Glutamatergic neuron (in vitro differentiated cells): ENCODE measurements around the gene CCDC3. TPM values are rescaled to one million over a fixed set of nuclear protein-coding genes. Genes with fewer than 3 reads are reported as not detected.
"Not testable (repeated sequence)": the region's sequence is repeated elsewhere in the genome, so short reads cannot be mapped to it uniquely, and the experiment has no call there.

Experiments
- DNase-seq: peaks from one replicate; pipeline ENCODE4 v3.0.0; 2022
- H3K27ac Mint-ChIP-seq: one replicate; pipeline ENCODE4 v1.8.0; 2020; ENCODE audit warnings: mild to moderate bottlenecking, mixed read lengths, inconsistent platforms; ENCODE audit not compliant: unreplicated experiment
- H3K27me3 Mint-ChIP-seq: one replicate; pipeline ENCODE4 v1.8.0; 2020; ENCODE audit warnings: mild to moderate bottlenecking, moderate library complexity, mixed read lengths, inconsistent platforms; ENCODE audit not compliant: unreplicated experiment
- H3K36me3 Mint-ChIP-seq: one replicate; pipeline ENCODE4 v1.8.0; 2020; ENCODE audit warnings: mild to moderate bottlenecking, mixed read lengths, inconsistent platforms; ENCODE audit not compliant: unreplicated experiment
- H3K4me1 Mint-ChIP-seq: one replicate; pipeline ENCODE4 v1.8.0; 2020; ENCODE audit warnings: mild to moderate bottlenecking, low read depth, mixed read lengths, inconsistent platforms; ENCODE audit not compliant: unreplicated experiment
- H3K4me3 Mint-ChIP-seq: one replicate; pipeline ENCODE4 v1.8.0; 2020; ENCODE audit warnings: mild to moderate bottlenecking, mixed read lengths, inconsistent platforms; ENCODE audit not compliant: unreplicated experiment
- H3K9me3 Mint-ChIP-seq: one replicate; pipeline ENCODE4 v1.8.0; 2020; ENCODE audit warnings: mild to moderate bottlenecking, moderate library complexity, mixed read lengths, inconsistent platforms; ENCODE audit not compliant: unreplicated experiment
- CTCF ChIP-seq: fragments of 200-600 bp; sonication (generic); IDR thresholded peaks from one replicate; pipeline ENCODE4 v1.5.0; 2021; ENCODE audit not compliant: partially characterized antibody, unreplicated experiment
- total RNA-seq: library from RNA; stranded (reverse); fragmentation: NEBNext Ultra II Directional; extraction: Animal tissue kit (Norgen Biotek cat#: 25700); gene quantifications from one replicate; pipeline ENCODE4 v1.2.1, GENCODE V29; 2021; ENCODE audit not compliant: unreplicated experiment

CCDC3 gene
- total RNA-seq, 1 donor from 2014 or later = 13.8 TPM

GRCh38 chr10:13037832-13038231, 36.3 kb upstream of the CCDC3 start:
- Mint-ChIP-seq H3K36me3 (peaks cover 5% of the 10 kb centered on the region), H3K9me3 (no peaks in the 10 kb centered on the region), H3K27ac (no peak overlapping the region), H3K4me1 (no peaks in the 10 kb centered on the region), H3K4me3 (no peak overlapping the region), H3K27me3 (no peaks in the 10 kb centered on the region)
- DNase-seq = no peak
- no peak for TF ChIP-seq CTCF

- Mint-ChIP-seq H3K4me1 (no peaks in the 10 kb centered on the region), H3K36me3 (peaks cover 5% of the 10 kb centered on the region), H3K27ac (no peak overlapping the region)
Measured at GRCh38 chr10:13036841-13037240, 35.3 kb upstream of the CCDC3 start.

DNA sequence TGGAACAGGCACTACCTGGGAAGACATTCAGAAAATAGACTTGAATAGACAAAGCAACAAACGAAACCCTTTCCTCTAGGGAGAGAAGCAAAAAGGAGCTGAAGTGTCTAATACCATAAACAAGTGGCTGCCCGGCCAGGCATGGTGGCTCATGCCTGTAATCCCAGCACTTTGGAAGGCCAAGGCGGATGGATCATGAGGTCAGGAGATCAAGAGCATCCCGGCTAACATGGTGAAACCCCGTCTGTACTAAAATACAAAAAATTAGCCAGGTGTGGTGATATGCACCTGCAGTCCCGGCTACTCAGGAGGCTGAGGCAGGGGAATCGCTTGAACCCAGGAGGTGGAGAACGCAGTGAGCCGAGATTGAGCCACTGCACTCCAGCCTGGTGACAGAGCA, 34.2 kb upstream of the CCDC3 start:
- not testable (repeated sequence) for H3K27ac Mint-ChIP-seq, H3K4me1 Mint-ChIP-seq, DNase-seq, H3K36me3 Mint-ChIP-seq, H3K27me3 Mint-ChIP-seq, H3K4me3 Mint-ChIP-seq, H3K9me3 Mint-ChIP-seq

More at GRCh38 chr10:13036841-13037240, 35.3 kb upstream of the CCDC3 start:
- no peak for TF ChIP-seq CTCF
- H3K9me3 Mint-ChIP-seq = no peaks in the 10 kb centered on the region
- no peak for DNase-seq
- no peak overlapping the region for H3K4me3 Mint-ChIP-seq
- H3K27me3 Mint-ChIP-seq = no peaks in the 10 kb centered on the region

DNA sequence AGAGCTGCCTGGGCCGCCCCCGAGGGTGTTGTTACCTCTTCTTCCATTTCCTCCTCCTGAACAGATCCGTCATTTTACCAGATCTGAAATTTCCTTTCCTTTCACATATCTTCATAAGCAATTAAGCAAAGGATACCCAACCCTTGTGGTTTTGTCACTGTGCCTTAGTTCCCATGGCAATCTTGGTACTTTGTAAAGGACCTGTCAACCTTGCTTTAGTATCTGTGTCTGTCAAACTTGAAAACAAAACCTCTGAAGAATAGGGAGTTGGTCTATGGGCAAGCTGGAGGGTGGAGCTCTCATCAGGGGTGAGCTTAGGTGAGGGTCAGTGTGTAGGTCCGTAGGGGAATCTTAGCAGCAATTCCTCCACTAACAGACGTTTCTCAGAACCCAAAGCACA, 25.4 kb upstream of the CCDC3 start:
- Mint-ChIP-seq H3K4me3 (no peak overlapping the region), H3K9me3 (peaks cover 2% of the 10 kb centered on the region), H3K36me3 (peaks cover 6% of the 10 kb centered on the region), H3K27ac (no peak overlapping the region), H3K27me3 (peaks cover 7% of the 10 kb centered on the region), H3K4me1 (no peaks in the 10 kb centered on the region)
- DNase-seq = no peak
- TF ChIP-seq CTCF = no peak

DNA sequence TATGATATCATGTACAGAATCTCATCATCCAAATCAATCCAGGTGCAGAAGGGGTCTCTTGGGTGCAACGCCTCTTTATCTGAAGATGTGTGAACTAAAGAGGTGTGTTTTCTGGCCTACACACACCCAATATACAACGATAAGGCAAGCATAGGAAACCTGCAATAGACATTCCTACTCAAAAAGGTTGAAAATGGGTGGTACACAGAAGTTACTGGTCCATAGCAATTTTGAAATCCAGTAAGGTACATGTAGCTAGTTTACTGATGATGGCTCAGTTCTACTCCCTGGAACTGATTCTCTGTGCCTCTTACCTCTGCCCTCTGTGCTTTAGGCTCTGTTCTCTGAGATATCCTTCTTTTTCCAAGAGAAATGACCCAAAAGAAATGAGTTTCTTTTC, 22.2 kb upstream of the CCDC3 start:
- no peak for TF ChIP-seq CTCF
- Mint-ChIP-seq H3K36me3 (peaks cover 6% of the 10 kb centered on the region), H3K4me1 (no peaks in the 10 kb centered on the region), H3K27ac (no peak overlapping the region), H3K27me3 (peaks cover 8% of the 10 kb centered on the region), H3K4me3 (no peak overlapping the region), H3K9me3 (peaks cover 2% of the 10 kb centered on the region)
- no peak for DNase-seq

GRCh38 chr10:13019280-13019679, 17.8 kb upstream of the CCDC3 start:
- H3K27ac Mint-ChIP-seq = no peak overlapping the region
- no peak overlapping the region for H3K4me3 Mint-ChIP-seq
- peaks cover 6% of the 10 kb centered on the region for H3K36me3 Mint-ChIP-seq
- DNase-seq = no peak
- H3K27me3 Mint-ChIP-seq = peaks cover 3% of the 10 kb centered on the region
- no peaks in the 10 kb centered on the region for H3K4me1 Mint-ChIP-seq
- TF ChIP-seq CTCF = no peak
- H3K9me3 Mint-ChIP-seq = no peaks in the 10 kb centered on the region
